HL-60 (cell line): ENCODE data around the gene MAB21L3.
"Not testable (repeated sequence)": the region's sequence is repeated elsewhere in the genome, so short reads cannot be mapped to it uniquely, and the experiment has no call there.

ENCODE experiments used
- CTCF ChIP-seq: IDR thresholded peaks from one replicate; pipeline ENCODE4 v1.5.1; 2011; ENCODE audit warnings: low read length, control low read depth, inconsistent platforms; ENCODE audit not compliant: insufficient read depth
- GABPA ChIP-seq: IDR thresholded peaks from 2 replicates; pipeline ENCODE4 v1.6.1; 2012; ENCODE audit warnings: low read depth
- SPI1 ChIP-seq: IDR thresholded peaks from 2 replicates; pipeline ENCODE4 v1.6.1; 2012; ENCODE audit warnings: low read depth, mild to moderate bottlenecking, borderline replicate concordance

- not testable (repeated sequence) for TF ChIP-seq CTCF, GABPA, SPI1
These were observed 35.4 kb downstream of the MAB21L3 start for GRCh38 chr1:116146447-116147113.
